Fibroblast of skin of right quadriceps (primary cell): ENCODE results near the gene CEMIP2.
"Not testable (repeated sequence)": the region's sequence is repeated elsewhere in the genome, so short reads cannot be mapped to it uniquely, and the experiment has no call there.

Experiments used
- DNase-seq: peaks from one replicate; pipeline ENCODE4 v3.0.0-alpha.2; 2013

CEMIP2 gene

DNA sequence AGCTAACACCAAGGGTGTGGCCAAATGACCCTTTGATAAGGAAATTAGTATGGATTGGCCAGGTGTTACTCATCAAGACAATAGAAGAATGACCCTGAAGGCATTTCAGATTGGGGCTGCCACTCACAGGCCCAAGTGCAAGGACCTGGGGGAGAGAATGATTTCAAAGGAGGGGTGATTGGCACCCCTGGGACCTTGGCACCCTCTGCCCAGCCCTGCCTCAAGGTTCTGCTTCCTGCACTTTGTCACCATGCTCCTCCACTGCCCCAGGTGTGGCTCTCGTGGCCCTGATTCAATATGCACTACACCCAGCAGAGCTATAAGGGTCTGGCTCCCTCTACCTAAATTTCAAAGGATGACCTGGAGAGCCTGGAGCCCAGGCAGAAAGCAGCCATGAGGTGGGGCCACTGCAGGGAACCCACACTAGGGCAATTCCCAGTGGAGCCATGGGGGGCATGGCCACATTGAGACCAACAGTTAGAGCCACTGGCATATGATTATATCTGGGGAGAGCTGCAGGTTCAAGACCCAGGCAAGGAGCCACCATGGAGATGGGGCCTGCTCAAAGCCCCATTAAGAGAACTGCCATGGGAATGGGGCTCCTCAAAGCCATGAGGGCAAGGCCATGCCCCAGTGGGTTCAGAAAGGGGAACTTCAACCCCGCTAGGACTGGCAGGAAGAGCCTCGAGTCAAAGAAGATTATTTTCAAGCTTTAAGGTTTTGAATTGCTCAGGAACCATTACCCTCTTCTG is 93.0 kb downstream of the CEMIP2 start:
- DNase-seq, result no peak

GRCh38 chr9:71672573-71672972 is 95.7 kb downstream of the CEMIP2 start:
- DNase-seq, result no peak

DNA sequence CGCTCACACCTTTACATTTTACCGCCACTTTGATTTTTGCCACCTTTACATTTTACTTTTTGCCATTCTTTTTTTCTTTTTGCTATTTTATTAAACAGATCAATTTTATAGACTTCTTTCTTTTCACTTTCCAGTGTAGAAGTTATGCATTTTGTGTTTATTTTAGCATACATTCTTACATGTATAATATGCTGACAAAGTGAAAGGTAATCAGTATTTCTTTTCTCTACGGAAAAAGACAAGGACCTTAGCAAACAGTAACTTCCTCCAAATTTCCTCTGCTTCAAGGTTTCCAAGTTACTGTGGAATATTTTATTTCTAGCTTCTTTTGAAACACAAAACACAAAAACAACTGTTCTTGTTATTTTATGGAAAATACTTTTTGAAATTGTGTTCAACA is 97.0 kb downstream of the CEMIP2 start:
- DNase-seq, result no peak

DNA sequence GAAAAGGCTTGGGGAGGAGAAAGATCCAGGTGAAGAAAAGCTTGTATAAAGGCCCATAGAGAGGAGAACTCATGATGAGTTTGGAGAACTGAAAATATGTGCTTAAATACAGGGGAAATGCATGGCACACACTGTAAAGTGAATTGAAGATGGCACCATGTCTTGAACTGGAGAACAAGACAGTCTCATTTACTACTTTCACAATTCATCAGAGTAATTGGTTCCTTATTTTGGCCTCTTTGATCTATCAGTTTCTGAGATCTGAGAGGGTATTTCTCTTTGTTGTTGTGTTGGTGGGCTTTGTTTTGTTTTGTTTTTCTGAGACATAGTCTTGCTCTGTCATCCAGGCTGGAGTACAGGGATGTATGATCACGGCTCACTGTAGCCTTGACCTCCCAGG is 98.2 kb downstream of the CEMIP2 start:
- DNase-seq, result no peak

GRCh38 chr9:71669284-71669995 is 98.9 kb downstream of the CEMIP2 start:
- DNase-seq, result no peak

- DNase-seq, result no peak
Measured at GRCh38 chr9:71668717-71669116, 99.6 kb downstream of the CEMIP2 start.

DNA sequence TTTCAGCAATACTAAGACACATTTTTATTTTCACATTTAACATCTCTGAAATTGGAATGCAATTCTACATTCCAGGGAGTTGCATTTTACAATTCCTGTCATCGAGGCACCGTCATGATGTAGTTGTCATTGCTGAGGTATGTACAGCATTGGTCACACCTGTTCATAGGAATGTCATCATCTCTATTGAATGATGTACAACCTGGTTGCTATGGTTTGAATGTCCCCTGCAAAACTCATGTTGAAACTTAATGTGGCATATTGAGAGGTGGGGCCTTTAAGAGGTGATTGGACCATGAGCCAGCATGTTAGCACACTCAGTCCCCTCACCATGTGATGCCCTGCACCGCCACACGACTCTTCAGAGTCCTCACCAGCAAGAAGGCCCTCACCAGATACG is 103.1 kb downstream of the CEMIP2 start:
- DNase-seq, result peak; percentile 11

DNA sequence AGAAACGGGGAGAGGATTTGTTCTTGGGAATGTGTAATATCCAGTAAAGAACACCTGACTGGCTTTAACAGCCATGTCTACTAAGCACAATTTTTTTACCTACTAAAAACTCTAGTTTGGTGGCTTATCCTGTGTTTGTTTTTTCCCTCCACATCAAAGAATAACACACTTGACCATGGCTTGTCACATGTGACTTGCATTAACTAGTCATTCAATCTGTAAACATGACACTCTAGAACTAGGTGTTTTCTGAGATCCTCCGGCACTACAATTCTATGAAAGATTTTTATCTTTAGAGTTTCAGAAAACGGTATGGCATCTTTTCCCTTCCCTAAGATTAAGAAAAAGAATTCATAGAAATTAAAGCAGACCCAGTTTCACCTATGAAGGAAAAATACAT is 103.7 kb downstream of the CEMIP2 start:
- no peak for DNase-seq

DNA sequence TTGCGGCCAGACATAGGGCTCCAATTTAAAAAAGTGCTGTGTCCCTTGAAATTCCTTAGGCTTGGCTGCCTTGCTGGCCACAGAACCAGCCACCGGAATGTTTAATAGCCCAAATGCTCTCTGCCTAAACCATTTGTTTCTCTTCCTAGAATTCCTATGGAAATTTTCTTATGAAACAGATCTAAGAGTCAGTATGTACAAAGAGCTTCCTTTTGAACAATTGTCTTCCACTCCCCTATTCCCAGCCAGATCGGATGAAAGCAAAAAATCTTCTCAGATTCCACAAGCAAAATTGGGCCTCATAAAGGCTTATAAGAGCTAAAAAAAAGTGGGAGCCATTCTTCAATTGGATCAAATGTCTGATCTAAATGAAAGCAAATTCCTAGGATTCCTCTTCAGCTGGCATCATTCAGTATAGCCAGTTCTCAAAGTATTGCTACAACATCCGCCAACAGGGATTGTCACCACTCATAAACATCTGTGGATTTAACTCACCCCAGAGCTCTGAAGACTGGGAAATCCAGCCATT is 104.3 kb downstream of the CEMIP2 start:
- peak; percentile 43 for DNase-seq

- DNase-seq, result no peak
Measured at GRCh38 chr9:71663216-71663615, 105.1 kb downstream of the CEMIP2 start.

- no peak for DNase-seq
Measured at GRCh38 chr9:71662082-71662481, 106.2 kb downstream of the CEMIP2 start.

DNA sequence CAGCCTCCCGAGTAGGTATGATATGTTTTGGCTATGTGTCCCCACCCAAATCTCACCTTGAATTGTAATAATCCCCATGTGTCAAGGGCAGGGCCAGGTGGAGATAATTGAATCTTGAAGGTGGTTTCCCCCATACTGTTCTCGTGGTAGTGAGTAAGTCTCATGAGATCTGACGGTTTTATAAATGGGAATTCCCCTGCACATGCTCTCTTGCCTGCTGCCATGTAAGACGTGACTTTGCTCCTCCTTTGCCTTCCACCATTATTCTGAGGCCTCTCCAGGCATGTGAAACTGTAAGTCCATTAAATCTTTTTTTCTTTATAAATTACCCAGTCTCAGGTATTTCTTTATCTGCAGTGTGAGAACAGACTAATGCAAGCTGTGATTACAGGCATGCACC is 111.0 kb downstream of the CEMIP2 start:
- not testable (repeated sequence) for DNase-seq

DNA sequence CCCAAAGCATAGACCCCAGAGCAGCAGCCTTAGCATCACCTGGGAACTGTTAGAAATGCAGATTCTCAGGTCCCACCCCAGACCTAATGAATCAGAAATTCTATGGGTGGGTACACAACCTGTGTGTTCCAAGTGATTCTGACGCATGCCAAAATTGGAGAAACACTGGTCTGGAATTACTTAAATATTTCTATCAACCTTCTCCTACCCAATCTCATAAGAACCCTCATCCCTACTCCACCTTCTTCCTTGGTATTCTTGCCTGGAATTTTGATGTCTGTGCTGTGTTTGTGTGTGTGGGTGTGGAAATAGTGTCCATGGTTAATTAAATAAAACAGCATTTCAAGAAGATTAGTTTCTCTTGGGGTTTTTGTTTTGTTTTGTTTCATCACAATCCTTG is 111.8 kb downstream of the CEMIP2 start:
- no peak for DNase-seq

- DNase-seq, result no peak
Measured at GRCh38 chr9:71655778-71656177, 112.5 kb downstream of the CEMIP2 start.

DNA sequence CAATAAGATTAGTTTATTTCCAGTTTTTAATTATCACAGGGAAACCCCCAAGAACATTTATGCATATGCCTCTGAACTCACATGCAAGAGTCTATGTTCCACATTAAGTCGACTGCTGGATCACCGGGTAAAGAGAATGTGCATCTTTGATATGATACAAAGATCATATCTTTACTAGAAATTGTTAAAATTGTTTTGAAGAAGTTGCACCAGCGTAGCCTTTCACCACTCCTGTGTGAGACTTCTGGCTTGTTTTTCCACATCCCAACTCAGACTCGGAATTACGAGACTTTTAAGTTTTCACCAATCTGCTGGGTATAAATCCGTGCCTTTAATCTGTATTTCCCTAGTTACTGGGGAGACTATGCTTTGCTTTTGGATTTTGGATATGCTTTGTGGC is 113.2 kb downstream of the CEMIP2 start:
- DNase-seq, result no peak

- no peak for DNase-seq
Measured at GRCh38 chr9:71652480-71652879, 115.8 kb downstream of the CEMIP2 start.

DNA sequence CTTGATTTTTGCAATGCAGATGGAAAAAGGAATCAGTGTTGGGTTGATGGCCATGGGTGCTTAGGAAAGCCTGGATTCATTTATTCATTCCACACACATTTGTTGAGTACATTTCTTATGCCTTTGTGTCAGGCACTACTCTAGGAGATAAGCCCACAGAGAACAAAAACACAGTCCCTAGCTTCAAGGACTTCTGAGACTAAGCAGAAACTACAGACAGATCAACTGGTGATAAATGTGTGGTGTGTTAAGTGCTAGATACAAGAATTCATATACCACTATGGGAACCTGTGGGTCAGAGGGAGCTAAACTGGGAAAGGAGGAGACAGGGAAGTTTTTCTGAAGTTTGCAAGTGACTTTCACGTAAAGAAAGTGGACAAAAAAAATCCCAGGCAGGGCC is 119.9 kb downstream of the CEMIP2 start:
- no peak for DNase-seq

GRCh38 chr9:71647094-71647591 is 121.2 kb downstream of the CEMIP2 start:
- DNase-seq, result peak; percentile 80

DNA sequence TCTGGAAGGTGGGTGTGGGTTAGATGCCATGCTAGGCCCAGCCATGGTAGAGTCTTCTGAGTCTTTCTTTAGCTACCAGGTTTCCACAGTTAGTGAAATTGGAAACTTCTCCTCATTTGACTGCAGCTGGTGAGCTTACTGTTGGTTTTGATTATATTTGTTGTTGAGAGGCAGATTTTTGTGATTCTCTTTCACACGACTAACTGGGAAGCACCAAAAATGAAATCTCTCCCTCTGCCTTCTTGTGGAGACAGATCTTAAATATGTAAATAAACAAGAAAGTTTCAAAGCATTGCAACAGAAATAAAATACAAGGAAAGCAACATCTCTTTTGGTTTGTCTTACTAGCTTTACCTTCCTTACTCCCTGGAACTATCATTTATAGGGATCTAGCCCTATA is 122.2 kb downstream of the CEMIP2 start:
- DNase-seq, result no peak

DNA sequence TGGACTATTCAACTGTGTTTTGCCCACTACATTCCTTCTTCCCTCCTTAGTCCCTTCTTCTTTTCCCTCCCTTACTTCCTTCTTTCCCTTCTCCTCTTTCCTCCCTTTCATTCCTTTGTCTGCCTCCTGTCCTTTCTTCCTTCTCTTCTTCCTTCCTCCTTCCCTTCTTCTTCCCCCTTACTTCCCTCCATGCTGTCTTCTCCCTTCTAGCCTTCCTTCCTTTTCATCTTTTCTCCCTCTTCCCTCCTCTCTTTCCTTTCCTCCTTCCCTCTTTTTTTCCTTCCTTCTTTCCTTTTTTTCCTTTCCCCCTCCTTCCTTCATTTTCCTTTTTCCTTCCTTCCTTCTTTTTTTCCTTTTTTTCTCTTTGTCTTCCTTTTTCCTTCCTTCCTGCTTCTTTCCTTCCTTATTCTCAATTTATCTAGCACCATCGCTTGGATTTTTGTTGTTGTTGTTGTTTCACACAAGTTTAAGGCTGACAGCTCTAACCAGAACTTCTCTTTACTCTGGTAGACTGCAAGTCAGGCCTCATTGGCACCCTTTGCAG is 123.4 kb downstream of the CEMIP2 start:
- no peak for DNase-seq

GRCh38 chr9:71643330-71643729 is 125.0 kb downstream of the CEMIP2 start:
- DNase-seq, result no peak

GRCh38 chr9:71642056-71642455 is 126.3 kb downstream of the CEMIP2 start:
- no peak for DNase-seq

GRCh38 chr9:71638627-71639026 is 129.7 kb downstream of the CEMIP2 start:
- peak; percentile 7 for DNase-seq

DNA sequence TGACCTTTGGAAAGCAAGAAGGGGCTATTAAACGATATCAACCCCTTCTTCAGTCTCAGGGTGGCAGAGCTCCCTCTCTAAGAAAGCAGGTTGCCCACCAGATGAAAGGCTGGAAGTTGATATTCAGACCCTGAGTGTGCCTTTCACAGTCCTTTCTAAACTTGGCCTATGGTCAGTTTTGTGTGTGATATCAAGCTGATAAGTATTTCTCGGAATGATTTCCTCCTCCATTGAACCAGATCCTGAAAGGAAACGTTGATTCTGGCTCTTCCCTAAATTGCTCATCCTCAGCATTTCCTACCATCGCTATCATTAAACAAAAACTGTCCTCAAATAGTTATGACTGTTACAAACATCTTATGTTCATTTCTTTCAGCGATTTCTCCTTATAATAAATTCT is 130.4 kb downstream of the CEMIP2 start:
- DNase-seq, result no peak
